SJSA1 (cell line): Measurements from ENCODE around the gene SNTG2. TPM values are rescaled to one million over a fixed set of nuclear protein-coding genes. Genes with fewer than 3 reads are reported as not detected.

Source experiments
- DNase-seq, 2 experiments: peaks; one replicate each; pipeline ENCODE4 v3.0.0-alpha.2; 2015 to 2020; ENCODE audit warnings: low spot score in 2 of 2, low read depth in 1 of 2
- H3K27ac ChIP-seq: fragments of 250-450 bp; sonication (Bioruptor Pico); 2 replicates; pipeline ENCODE4 v1.5.1; 2020; ENCODE audit warnings: mild to moderate bottlenecking, moderate library complexity
- H3K27me3 ChIP-seq: fragments of 250-450 bp; sonication (Bioruptor Pico); replicated peaks from 2 replicates; pipeline ENCODE4 v1.5.1; 2020; ENCODE audit warnings: mild to moderate bottlenecking, moderate library complexity
- H3K36me3 ChIP-seq: fragments of 250-450 bp; sonication (Bioruptor Pico); 2 replicates; pipeline ENCODE4 v1.5.1; 2020; ENCODE audit warnings: mild to moderate bottlenecking
- H3K4me1 ChIP-seq: fragments of 250-450 bp; sonication (Bioruptor Pico); replicated peaks from 2 replicates; pipeline ENCODE4 v1.6.1; 2021; ENCODE audit warnings: mild to moderate bottlenecking
- H3K4me3 ChIP-seq: fragments of 250-450 bp; sonication (Bioruptor Pico); 2 replicates; pipeline ENCODE4 v1.5.1; 2020; ENCODE audit warnings: mild to moderate bottlenecking
- H3K9me3 ChIP-seq: fragments of 250-450 bp; sonication (Bioruptor Pico); replicated peaks from 2 replicates; pipeline ENCODE4 v1.5.1; 2020; ENCODE audit warnings: mild to moderate bottlenecking
- total RNA-seq: library from RNA; depleted of rRNA; stranded (reverse); fragments of >200 nt; shearing (Covaris generic); gene quantifications from 2 replicates; pipeline ENCODE4 v1.2.3, GENCODE V29; 2014

The SNTG2 gene
- total RNA-seq, 1 experiment from 2014 or later: 8.7 TPM

DNA sequence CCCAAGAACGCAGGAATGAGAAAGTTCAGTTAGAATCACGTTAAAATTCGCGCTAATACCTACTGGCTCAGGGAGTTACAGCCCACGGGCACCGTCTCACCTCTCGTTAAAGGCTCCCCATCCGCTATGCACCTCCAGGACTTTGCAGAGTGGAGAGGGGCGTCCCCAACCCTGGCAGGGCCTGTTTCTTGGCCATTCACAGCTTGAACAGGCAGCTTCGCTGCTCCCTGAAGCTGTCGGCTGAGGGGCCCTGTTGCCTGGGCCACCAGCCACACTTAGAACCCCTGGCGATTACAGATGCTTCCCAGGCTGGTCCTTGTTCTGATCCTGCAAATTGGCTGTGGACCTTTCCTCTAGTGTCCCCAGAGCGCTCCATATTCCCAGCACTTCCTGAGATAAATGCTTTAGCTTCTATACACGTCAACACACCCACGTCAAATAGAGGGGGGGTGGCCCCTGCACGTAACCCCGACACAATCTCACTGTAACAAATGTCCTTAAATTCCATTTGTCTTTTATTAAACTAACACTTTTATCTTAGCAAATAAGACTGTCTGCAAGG, 16.8 kb upstream of the SNTG2 start:
- H3K27ac ChIP-seq: no peak overlapping the region
- H3K4me1 ChIP-seq: peaks cover 19% of the 10 kb centered on the region
- no peaks in the 10 kb centered on the region for H3K36me3 ChIP-seq
- H3K4me3 ChIP-seq: no peak overlapping the region
- H3K27me3 ChIP-seq: no peaks in the 10 kb centered on the region
- no peak for DNase-seq
- H3K9me3 ChIP-seq: no peaks in the 10 kb centered on the region

DNA sequence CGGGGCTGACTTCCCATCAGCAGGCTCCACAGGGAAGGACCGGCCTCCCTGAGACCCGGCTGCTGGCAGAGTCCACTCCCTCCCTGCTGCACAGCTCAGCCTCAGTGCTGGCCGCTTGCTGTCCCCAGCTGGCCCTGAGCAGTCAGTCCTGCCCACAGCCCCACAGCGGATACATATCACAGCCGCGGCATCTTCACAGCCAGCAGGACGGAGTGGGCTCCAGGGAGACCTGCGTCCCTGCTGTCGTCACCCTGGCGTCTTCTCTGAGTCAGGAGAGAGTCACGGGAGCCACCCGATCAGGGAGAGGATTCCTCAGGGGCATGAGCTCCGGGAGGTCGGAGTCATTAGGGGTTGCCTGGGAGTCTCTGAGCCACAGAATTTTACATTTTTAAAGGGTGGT, 13.1 kb upstream of the SNTG2 start:
- Histone ChIP-seq H3K36me3 (no peaks in the 10 kb centered on the region), H3K9me3 (no peaks in the 10 kb centered on the region), H3K27me3 (no peaks in the 10 kb centered on the region), H3K4me3 (peak overlapping the region; percentile 27), H3K4me1 (peaks cover 52% of the 10 kb centered on the region), H3K27ac (peak overlapping the region; percentile 96)
- DNase-seq: peak; percentile 87 to 93

DNA sequence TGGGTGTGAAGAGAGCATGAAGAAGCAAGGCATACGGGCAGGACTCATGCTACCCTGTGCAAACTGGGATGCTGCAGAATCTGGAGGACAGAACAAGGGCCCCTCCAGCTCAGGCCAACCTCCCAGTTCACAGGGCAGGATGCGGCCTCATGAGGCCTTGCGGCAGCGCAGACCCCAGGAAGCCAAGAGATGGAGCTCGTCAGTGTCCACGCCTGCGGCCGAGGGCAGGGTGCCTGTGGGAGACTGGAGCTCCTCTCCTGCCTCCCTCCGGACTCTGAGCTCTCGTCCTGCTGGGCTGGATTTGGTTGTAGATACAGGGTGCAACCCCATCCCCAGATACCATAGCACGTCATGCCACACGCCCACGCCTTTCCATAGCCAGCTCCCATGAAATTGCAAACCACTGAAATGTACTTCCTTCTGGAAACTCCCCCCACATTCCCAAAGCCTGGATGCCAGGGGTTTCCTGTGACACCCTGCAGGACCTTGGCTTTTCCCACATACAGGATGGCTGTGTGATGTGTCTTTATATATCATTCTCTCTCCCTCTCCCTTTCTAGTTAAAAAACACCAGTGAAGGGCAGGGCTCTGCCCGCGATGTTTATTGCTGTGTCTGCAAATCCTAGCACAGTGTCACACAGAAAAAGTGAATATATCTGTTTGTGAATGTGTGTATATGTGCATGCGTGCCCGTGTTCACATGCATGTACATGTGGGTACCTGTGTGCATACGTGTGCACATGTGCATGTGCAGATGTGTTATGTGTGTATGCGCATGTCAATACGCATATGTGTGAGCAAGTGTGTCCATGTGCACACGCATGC, 12.3 kb upstream of the SNTG2 start:
- peak overlapping the region; percentile 96 for H3K27ac ChIP-seq
- no peaks in the 10 kb centered on the region for H3K36me3 ChIP-seq
- no peak overlapping the region for H3K4me3 ChIP-seq
- no peaks in the 10 kb centered on the region for H3K27me3 ChIP-seq
- no peaks in the 10 kb centered on the region for H3K9me3 ChIP-seq
- H3K4me1 ChIP-seq: peaks cover 54% of the 10 kb centered on the region
- DNase-seq: peak; percentile 76 to 80

DNA sequence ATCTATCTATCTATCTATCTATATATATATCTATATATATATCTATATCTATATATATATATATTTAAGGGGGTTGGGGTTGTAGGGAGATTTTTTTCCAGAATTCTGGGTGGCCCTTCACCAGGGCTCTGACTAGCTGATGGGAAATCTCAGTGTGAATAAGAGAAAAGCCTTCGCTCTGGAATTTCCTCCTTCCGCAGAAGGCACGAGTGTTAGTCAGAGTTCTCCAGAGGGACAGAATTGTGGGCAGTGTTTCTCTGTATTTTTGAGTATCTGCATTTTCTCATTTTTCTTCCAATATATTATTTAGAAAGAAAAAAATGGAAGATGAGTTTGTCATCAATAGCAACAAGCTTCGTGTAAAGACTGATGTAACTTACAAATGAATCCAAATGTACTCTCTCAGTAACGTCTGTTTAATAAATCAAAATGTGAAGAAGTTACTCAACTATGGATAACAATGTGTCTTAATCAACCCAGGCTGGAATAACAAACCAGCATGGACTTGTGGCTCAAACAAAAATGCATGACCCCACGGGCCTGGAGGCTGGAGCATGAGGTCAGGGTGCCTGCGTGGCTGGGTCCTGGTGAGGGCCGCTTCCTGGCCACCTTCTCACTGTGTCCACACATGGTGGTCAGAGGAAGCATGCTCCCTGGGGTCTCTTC, 10.6 kb upstream of the SNTG2 start:
- Histone ChIP-seq H3K36me3 (no peaks in the 10 kb centered on the region), H3K27ac (peak overlapping the region; percentile 96), H3K4me1 (peaks cover 54% of the 10 kb centered on the region), H3K9me3 (no peaks in the 10 kb centered on the region; the same call in 1 of the 2 replicates), H3K4me3 (no peak overlapping the region), H3K27me3 (no peaks in the 10 kb centered on the region)
- DNase-seq: peak; percentile 90 to 91

DNA sequence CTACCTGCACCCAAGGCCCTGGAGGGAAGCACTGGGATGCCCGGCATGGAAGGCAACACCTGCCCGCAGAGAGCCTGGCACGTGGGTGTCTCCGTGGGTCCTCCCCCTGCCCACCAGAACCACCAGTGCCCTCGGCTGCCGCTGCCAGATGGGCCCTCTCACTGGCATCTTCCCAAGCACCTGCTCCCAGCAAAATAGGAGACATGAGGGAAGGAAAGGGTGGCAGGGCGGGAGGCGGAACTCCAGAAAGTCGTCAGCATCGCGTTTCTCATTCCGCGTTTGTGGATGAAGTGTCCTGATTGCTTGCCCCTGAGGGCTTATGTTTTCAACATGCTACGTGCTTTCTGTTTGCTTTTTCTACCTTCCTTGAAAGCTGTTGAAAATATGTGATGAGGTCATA, 8.8 kb upstream of the SNTG2 start:
- Histone ChIP-seq H3K4me3 (no peak overlapping the region), H3K36me3 (no peaks in the 10 kb centered on the region), H3K9me3 (no peaks in the 10 kb centered on the region; the same call in 1 of the 2 replicates), H3K27me3 (no peaks in the 10 kb centered on the region), H3K4me1 (peaks cover 60% of the 10 kb centered on the region), H3K27ac (no peak overlapping the region)
- no peak for DNase-seq

DNA sequence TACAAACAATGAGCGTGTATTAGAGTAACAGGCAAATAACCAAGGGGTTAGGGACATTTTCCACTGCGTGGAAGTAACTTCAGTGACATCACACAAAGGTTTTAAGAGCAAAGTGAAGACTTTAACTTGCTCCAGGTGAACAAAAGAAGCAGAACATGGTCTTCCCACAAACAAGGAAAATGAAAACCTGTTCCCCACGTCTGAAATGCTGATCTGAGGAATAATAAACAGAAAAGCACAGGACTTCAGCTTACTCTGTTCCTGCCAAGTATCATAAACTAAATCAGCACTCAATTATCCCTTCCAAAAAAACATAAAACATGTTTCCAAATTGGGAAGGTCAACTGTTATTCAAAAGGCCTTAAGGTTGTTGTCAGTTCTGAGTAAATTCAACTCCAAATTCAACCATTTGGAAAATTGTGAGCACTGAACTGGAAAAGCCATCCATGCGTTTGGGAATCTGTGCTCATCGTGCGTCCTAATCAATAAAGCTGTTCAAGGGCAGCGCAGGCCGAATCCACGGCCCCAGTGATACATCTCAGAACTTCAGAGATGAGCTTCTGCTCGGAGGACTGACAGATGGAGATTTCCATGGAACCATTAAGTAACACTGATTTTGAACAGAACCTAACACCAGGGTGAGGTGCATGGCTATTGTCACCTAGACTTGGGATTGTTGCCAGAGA, 7.7 kb upstream of the SNTG2 start:
- Histone ChIP-seq H3K9me3 (no peaks in the 10 kb centered on the region; the same call in 1 of the 2 replicates), H3K36me3 (no peaks in the 10 kb centered on the region), H3K27ac (no peak overlapping the region), H3K4me1 (peaks cover 50% of the 10 kb centered on the region), H3K27me3 (no peaks in the 10 kb centered on the region), H3K4me3 (no peak overlapping the region)
- DNase-seq: no peak

DNA sequence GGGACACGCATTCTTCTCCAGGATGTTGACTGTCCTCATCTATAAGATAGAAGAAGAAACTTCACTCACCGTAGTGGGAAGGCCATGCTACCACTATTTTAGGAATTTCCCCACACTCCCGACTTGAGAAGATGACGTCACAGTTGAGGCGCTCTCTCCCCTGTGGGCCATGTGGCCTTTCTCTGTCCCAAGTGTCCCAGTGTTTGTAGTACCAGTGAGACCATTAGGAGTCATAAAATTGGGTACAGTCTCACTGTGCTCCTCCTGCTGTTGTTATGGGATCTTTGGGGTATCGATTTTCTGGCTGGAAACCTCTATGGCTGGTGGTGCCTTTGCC, 7.2 kb upstream of the SNTG2 start:
- no peaks in the 10 kb centered on the region for H3K36me3 ChIP-seq
- H3K4me1 ChIP-seq: peaks cover 45% of the 10 kb centered on the region
- no peak overlapping the region for H3K27ac ChIP-seq
- H3K4me3 ChIP-seq: no peak overlapping the region
- no peak for DNase-seq
- no peaks in the 10 kb centered on the region for H3K27me3 ChIP-seq
- H3K9me3 ChIP-seq: no peaks in the 10 kb centered on the region; the same call in 1 of the 2 replicates

DNA sequence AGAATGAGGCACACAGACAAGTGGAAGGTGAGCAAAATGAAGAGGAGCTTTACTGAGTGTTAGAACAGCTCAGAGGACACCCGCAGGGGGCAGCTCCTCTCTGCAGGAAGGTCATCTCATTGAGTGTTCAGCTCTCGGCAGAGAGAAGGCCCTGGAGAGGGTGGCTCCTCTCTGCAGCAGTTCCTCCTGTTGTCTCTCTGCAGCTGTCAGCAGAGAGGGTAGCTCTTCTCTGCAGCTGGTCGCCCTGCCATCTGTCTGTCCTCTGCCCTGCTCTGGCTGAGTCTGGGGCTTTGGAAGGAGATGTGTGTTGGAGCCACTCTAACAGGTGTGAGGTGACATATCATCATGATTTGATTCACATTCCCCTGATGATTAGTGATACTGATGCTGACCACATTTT, 6.8 kb upstream of the SNTG2 start:
- DNase-seq: no peak
- H3K9me3 ChIP-seq: no peaks in the 10 kb centered on the region; the same call in 1 of the 2 replicates
- no peaks in the 10 kb centered on the region for H3K36me3 ChIP-seq
- H3K27me3 ChIP-seq: no peaks in the 10 kb centered on the region
- H3K27ac ChIP-seq: no peak overlapping the region
- H3K4me1 ChIP-seq: peaks cover 41% of the 10 kb centered on the region
- no peak overlapping the region for H3K4me3 ChIP-seq

DNA sequence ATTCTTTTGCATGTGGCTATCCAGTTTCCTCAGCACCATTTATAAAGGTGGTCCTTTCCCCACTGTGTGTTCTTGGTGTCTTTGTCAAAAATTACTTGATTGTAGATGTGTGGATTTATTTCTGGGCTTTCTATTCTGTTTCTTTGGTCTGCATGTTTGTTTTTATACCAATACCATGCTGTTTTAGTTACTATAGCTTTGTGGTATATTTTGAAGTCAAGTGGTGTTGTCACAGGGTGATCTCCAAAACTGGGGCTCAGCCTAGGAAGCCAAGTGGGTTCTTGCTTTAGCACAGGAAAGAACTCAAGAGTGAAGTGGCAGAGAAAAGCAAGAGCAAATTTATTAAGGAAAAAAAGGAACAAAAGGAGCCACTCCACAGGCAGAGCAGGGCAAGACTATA, 6.0 kb upstream of the SNTG2 start:
- Histone ChIP-seq H3K36me3 (no peaks in the 10 kb centered on the region), H3K4me3 (no peak overlapping the region), H3K4me1 (peaks cover 37% of the 10 kb centered on the region), H3K9me3 (no peaks in the 10 kb centered on the region; the same call in 1 of the 2 replicates), H3K27ac (no peak overlapping the region), H3K27me3 (no peaks in the 10 kb centered on the region)
- no peak for DNase-seq

DNA sequence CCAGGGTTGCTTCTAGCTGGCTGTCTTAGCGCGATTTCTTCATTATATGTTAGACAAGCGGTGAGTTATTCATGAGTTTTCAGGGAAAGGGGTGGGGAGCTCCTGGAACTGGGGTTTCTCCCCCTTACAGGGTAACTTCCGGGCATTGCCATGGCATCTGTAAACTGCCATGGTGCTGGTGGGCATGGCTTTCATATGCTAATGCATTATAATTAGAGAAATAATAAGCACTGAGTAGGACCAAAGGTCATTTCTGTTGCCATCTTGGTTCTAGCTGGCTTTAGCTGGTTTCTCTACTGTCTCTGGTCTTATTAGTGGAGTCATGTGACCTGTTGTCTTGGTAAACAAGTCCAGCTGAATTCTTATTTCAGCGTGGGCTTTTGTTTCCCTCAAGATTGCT, 5.5 kb upstream of the SNTG2 start:
- H3K27me3 ChIP-seq: no peaks in the 10 kb centered on the region
- no peak overlapping the region for H3K27ac ChIP-seq
- peaks cover 35% of the 10 kb centered on the region for H3K4me1 ChIP-seq
- H3K4me3 ChIP-seq: no peak overlapping the region
- no peak for DNase-seq
- no peaks in the 10 kb centered on the region for H3K36me3 ChIP-seq
- no peaks in the 10 kb centered on the region; the same call in 1 of the 2 replicates for H3K9me3 ChIP-seq

DNA sequence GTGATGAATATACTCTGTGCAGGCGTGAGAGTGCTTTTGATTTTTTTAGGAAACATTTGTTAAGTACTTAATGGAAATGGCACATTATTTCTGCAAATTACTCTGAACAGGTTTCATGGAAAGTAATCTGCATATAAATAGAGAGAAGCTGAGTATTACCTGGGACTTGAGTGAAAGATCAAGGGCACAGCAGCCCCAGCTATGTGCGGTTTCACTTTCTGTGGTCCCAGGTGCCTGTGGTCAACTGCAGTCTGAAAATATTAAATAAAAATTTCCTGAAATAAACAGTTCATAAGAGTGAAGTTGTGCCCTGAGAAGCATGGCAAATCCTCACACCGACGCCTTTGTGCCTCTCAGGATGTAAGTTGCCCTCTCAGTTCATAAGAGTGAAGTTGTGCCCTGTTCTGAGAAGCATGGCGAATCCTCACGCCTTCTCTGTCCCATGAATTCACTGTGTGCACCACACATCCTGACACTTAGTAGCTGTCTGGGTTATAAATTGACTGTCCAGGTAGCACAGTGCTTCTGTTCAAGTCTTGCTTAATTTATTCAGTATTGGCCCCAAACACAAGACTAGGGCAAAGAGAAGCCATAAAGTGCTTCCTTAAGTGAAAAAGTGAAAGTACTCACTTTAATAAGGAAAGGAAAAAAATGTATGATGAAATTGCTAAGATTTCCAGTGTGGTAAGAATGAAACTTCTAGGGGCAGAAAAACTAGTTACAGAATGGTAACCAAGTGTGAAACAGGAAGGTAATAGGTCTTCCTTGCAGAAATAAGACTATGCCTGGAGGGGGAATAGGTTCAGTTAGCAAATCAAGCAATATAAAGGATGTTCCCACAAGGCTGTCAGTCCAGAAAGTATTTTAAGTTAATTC, 4.3 kb upstream of the SNTG2 start:
- Histone ChIP-seq H3K27me3 (no peaks in the 10 kb centered on the region), H3K36me3 (no peaks in the 10 kb centered on the region), H3K9me3 (no peaks in the 10 kb centered on the region; the same call in 1 of the 2 replicates), H3K4me1 (peaks cover 25% of the 10 kb centered on the region), H3K4me3 (no peak overlapping the region), H3K27ac (no peak overlapping the region)
- no peak for DNase-seq

DNA sequence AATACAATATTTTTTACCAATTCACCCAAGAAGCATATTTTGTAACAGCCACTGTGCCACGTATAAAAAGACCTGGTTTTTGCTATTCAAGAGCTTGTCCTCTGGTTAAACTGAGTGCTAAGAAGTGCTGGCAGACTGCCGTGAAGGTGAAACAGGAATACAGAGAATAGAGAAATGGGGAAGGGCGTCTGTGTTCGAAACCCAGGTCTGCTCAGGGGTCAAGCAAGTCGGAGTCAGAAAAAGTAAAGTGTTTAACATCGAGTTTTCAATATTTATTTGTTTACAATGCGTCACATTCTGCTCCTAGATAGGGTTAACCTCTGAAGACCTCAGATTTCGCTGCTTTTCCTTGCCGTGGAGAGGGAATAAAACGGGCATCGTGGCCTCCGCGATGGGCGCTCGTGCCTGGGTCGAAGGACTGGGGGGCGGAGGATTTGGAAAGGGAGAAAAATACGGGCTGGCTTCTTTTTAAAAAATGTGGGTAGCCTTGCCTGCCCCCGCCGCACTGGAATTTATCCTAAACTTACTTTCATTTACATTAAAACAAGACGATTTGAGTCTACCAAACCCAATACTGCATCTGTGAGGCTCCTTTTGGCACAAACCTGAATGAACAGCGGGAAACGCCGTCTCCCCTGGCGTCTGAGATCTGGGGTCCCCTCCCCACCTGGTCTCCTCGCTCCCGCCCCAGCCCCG, 1.1 kb upstream of the SNTG2 start:
- no peaks in the 10 kb centered on the region for H3K27me3 ChIP-seq
- H3K4me1 ChIP-seq: peaks cover 31% of the 10 kb centered on the region
- no peaks in the 10 kb centered on the region for H3K36me3 ChIP-seq
- H3K4me3 ChIP-seq: peak overlapping the region; percentile 88
- DNase-seq: no peak
- no peak overlapping the region for H3K27ac ChIP-seq
- H3K9me3 ChIP-seq: no peaks in the 10 kb centered on the region; the same call in 1 of the 2 replicates
